IPS DF 19.7 (cell line): ENCODE measurements around the gene TMEM213.
"Not testable (repeated sequence)": the region's sequence is repeated elsewhere in the genome, so short reads cannot be mapped to it uniquely, and the experiment has no call there.

Experiments
- DNase-seq: peaks from one replicate; pipeline ENCODE4 v3.0.0-alpha.2; 2013; ENCODE audit warnings: low read depth, low spot score

The TMEM213 gene

GRCh38 chr7:138797046-138797445, 748 bp upstream of the TMEM213 start:
- not testable (repeated sequence) for DNase-seq

- no peak for DNase-seq
Observed at GRCh38 chr7:138798836-138799235, 1.0 kb downstream of the TMEM213 start.

- no peak for DNase-seq
Observed at GRCh38 chr7:138799336-138800000, 1.7 kb downstream of the TMEM213 start.

GRCh38 chr7:138801256-138801655, 3.5 kb downstream of the TMEM213 start:
- DNase-seq: no peak

- DNase-seq: no peak
Observed at GRCh38 chr7:138802706-138803105, 4.9 kb downstream of the TMEM213 start.

- no peak for DNase-seq
Observed at GRCh38 chr7:138804618-138805017, 6.8 kb downstream of the TMEM213 start.

- DNase-seq: no peak
Observed at GRCh38 chr7:138809346-138809745, 11.6 kb downstream of the TMEM213 start.

- not testable (repeated sequence) for DNase-seq
Observed at GRCh38 chr7:138811327-138811726, 13.5 kb downstream of the TMEM213 start.

GRCh38 chr7:138813945-138814344, 16.2 kb downstream of the TMEM213 start:
- no peak for DNase-seq

GRCh38 chr7:138814816-138815332, 17.1 kb downstream of the TMEM213 start:
- no peak for DNase-seq

- no peak for DNase-seq
Observed at GRCh38 chr7:138816650-138817049, 18.9 kb downstream of the TMEM213 start.

GRCh38 chr7:138819625-138820024, 21.8 kb downstream of the TMEM213 start:
- DNase-seq: no peak

GRCh38 chr7:138821912-138822311, 24.1 kb downstream of the TMEM213 start:
- DNase-seq: no peak

- DNase-seq: no peak
Observed at GRCh38 chr7:138822867-138823535, 25.2 kb downstream of the TMEM213 start.

GRCh38 chr7:138825049-138825721, 27.4 kb downstream of the TMEM213 start:
- DNase-seq: no peak

GRCh38 chr7:138828302-138828701, 30.5 kb downstream of the TMEM213 start:
- no peak for DNase-seq

GRCh38 chr7:138829335-138829734, 31.5 kb downstream of the TMEM213 start:
- no peak for DNase-seq

- no peak for DNase-seq
Observed at GRCh38 chr7:138832966-138833365, 35.2 kb downstream of the TMEM213 start.

- no peak for DNase-seq
Observed at GRCh38 chr7:138833596-138833995, 35.8 kb downstream of the TMEM213 start.

- DNase-seq: no peak
Observed at GRCh38 chr7:138834583-138834982, 36.8 kb downstream of the TMEM213 start.

- no peak for DNase-seq
Observed at GRCh38 chr7:138835087-138835486, 37.3 kb downstream of the TMEM213 start.

- no peak for DNase-seq
Observed at GRCh38 chr7:138837627-138838026, 39.8 kb downstream of the TMEM213 start.

GRCh38 chr7:138838166-138838565, 40.4 kb downstream of the TMEM213 start:
- DNase-seq: no peak
